Progenitor cell of endocrine pancreas (in vitro differentiated cells): ENCODE data around the gene CDYL. TPM values are rescaled to one million over a fixed set of nuclear protein-coding genes. Genes with fewer than 3 reads are reported as not detected.

ENCODE experiments used
- DNase-seq: peaks from one replicate; pipeline ENCODE4 v3.0.0; 2021; ENCODE audit warnings: low spot score; ENCODE audit not compliant: unreplicated experiment
- H3K27ac Mint-ChIP-seq: 2 replicates; pipeline ENCODE4 v1.8.0; 2021; ENCODE audit warnings: mild to moderate bottlenecking, moderate library complexity, mixed read lengths
- H3K27me3 Mint-ChIP-seq: 2 replicates; pipeline ENCODE4 v1.8.0; 2021; ENCODE audit warnings: mixed read lengths
- H3K36me3 Mint-ChIP-seq: 2 replicates; pipeline ENCODE4 v1.8.0; 2022; ENCODE audit warnings: mixed read lengths; ENCODE audit not compliant: insufficient read depth
- H3K4me1 Mint-ChIP-seq: 2 replicates; pipeline ENCODE4 v1.8.0; 2021; ENCODE audit warnings: low read depth, mixed read lengths
- H3K4me3 Mint-ChIP-seq: 2 replicates; pipeline ENCODE4 v1.8.0; 2021; ENCODE audit warnings: low read depth, mild to moderate bottlenecking, moderate library complexity, mixed read lengths
- H3K9me3 Mint-ChIP-seq: 2 replicates; pipeline ENCODE4 v1.8.0; 2021; ENCODE audit warnings: low read depth, mixed read lengths
- CTCF ChIP-seq: fragments of 200-600 bp; sonication (generic); IDR thresholded peaks from one replicate; pipeline ENCODE4 v1.5.0; 2021; ENCODE audit warnings: antibody characterized with exemption, mild to moderate bottlenecking; ENCODE audit not compliant: unreplicated experiment
- total RNA-seq: library from RNA; stranded (reverse); gene quantifications from 2 replicates; pipeline ENCODE4 v1.2.1, GENCODE V29; 2021

CDYL gene
- total RNA-seq, 1 donor from 2014 or later, result 78.3 TPM

GRCh38 chr6:4922488-4923037 lies 146.4 kb downstream of the CDYL start:
- no peak for TF ChIP-seq CTCF
- H3K27ac Mint-ChIP-seq, result no peak overlapping the region

GRCh38 chr6:4923081-4923480 lies 146.9 kb downstream of the CDYL start:
- Mint-ChIP-seq H3K36me3 (peaks cover 9% of the 10 kb centered on the region), H3K4me1 (peaks cover 22% of the 10 kb centered on the region), H3K27ac (no peak overlapping the region), H3K9me3 (peaks cover 3% of the 10 kb centered on the region), H3K27me3 (no peaks in the 10 kb centered on the region), H3K4me3 (no peak overlapping the region)
- no peak for TF ChIP-seq CTCF
- no peak for DNase-seq

More at GRCh38 chr6:4922488-4923037, 146.4 kb downstream of the CDYL start:
- Mint-ChIP-seq H3K9me3 (peaks cover 3% of the 10 kb centered on the region), H3K36me3 (peaks cover 9% of the 10 kb centered on the region), H3K4me3 (no peak overlapping the region), H3K4me1 (peaks cover 22% of the 10 kb centered on the region), H3K27me3 (no peaks in the 10 kb centered on the region)
- no peak for DNase-seq

- Mint-ChIP-seq H3K4me3 (no peak overlapping the region), H3K9me3 (peaks cover 3% of the 10 kb centered on the region), H3K4me1 (peaks cover 29% of the 10 kb centered on the region), H3K27ac (peak overlapping the region; percentile 87), H3K36me3 (peaks cover 8% of the 10 kb centered on the region), H3K27me3 (no peaks in the 10 kb centered on the region)
- TF ChIP-seq CTCF, result no peak
- DNase-seq, result no peak
Measured at GRCh38 chr6:4924661-4925271, 148.6 kb downstream of the CDYL start.

GRCh38 chr6:4925580-4925979 lies 149.4 kb downstream of the CDYL start:
- Mint-ChIP-seq H3K4me1 (peaks cover 31% of the 10 kb centered on the region), H3K36me3 (peaks cover 8% of the 10 kb centered on the region), H3K27ac (no peak overlapping the region), H3K27me3 (no peaks in the 10 kb centered on the region), H3K9me3 (peaks cover 3% of the 10 kb centered on the region), H3K4me3 (no peak overlapping the region)
- TF ChIP-seq CTCF, result no peak
- no peak for DNase-seq

GRCh38 chr6:4928426-4928825 lies 152.2 kb downstream of the CDYL start:
- Mint-ChIP-seq H3K9me3 (no peaks in the 10 kb centered on the region), H3K4me3 (no peak overlapping the region), H3K27me3 (no peaks in the 10 kb centered on the region), H3K36me3 (peaks cover 6% of the 10 kb centered on the region), H3K4me1 (peaks cover 45% of the 10 kb centered on the region), H3K27ac (no peak overlapping the region)
- DNase-seq, result no peak
- no peak for TF ChIP-seq CTCF
